GM12873 (cell line): ENCODE measurements around the gene OMP.

Source experiments
- CTCF ChIP-seq: IDR thresholded peaks from 2 replicates; pipeline ENCODE4 v1.5.1; 2012; ENCODE audit warnings: low read depth, mild to moderate bottlenecking, moderate library complexity, low read length, control low read depth; ENCODE audit not compliant: insufficient read depth; ENCODE audit errors: missing control alignments

The OMP gene, protein sequence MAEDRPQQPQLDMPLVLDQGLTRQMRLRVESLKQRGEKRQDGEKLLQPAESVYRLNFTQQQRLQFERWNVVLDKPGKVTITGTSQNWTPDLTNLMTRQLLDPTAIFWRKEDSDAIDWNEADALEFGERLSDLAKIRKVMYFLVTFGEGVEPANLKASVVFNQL

DNA sequence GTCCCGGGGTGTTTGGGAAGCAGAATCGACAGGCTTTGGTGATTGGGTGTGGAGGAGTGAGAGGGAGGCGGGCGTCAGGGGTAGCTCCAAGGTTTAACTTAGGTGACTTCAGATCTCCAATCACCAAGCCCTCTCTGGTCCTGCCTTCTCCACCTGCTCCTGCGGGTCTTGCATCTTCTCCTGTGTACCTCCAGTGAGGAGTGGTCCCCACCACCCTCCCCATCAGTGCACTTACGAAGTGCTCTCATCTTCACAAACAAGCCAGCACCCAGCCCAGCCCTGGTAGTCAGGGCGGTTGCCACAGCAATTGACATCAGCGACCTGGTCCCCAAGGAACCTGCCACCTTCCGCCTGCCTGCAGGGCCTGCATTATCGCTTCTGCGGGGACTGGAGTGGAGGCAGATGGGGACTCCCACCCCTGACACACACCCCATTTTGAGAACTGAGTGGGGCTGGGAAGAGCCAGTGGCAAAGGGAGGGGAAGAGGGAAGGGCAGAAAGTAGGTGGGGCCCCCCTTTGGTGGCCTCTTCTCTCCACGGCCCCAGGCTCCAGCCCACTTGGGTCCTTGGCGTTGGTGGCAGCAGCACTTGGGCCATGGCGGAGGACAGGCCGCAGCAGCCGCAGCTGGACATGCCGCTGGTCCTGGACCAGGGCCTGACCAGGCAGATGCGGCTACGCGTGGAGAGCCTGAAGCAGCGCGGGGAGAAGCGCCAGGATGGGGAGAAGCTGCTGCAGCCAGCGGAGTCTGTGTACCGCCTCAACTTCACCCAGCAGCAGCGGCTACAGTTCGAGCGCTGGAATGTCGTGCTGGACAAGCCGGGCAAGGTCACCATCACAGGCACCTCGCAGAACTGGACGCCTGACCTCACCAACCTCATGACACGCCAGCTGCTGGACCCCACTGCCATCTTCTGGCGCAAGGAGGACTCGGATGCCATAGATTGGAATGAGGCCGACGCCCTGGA lies at the start of gene OMP:
Gene OMP, plus strand, starts transcription at position 595 of the 965 bp plus-strand sequence. Its CDS starts 0 bp downstream, at position 595.
- no peak for TF ChIP-seq CTCF

DNA sequence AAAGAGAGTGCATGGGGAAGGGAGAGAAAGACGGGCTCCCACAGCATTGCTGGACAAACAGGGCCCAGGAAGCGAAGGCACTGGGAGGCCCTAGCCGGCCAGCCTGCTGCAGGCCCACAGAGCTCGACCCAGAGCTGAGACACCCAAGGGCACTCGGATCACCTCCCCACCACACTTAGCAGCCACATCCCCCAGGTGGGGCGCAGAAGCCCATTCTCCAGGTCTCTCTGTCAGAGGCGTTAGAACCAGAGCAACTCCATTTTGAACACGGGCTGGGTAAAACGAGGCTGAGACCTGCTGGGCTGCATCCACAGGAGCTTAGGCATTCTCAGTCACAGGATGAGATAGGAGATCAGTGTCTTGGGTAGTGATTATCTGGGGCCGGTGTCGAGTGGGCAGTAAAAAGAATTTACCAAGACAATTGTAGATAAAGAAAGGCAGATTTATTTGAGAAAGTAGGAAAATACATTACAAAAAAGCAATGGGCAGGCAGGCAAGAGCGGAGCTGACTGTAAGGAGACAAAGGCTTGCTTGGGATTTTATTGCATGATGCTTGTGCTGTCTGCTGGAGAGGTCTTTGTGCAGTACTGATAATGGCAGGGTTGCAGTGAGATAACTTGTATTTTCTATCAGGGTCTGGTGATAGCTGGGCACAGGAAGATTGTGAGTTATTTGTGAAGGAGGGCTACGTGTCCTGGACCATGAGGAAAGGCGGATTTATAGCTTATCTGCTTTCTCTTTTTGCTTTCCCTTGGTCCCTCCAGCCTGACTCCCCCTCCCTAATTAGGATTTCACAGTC lies 49.2 kb upstream of the OMP start:
- TF ChIP-seq CTCF, result no peak

DNA sequence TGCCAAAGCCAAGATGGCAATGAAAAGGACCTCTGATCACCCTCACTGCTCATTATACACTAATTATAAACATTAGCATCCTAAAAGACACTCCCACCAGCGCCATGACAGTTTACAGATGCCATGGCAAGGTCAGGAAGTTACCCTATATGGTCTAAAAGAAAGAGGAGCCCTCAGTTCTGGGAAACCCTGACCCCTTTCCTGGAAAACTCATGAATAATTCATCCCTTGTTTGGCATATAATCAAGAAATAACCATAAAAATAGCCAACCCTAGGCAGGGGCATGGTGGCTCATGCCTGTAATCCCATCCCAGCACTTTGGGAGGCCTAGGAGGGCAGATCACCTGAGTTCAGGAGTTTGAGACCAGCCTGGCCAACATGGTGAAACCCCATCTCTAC lies 48.6 kb upstream of the OMP start:
- TF ChIP-seq CTCF, result no peak

- TF ChIP-seq CTCF, result no peak
Observed at GRCh38 chr11:77055101-77055561, 47.5 kb upstream of the OMP start.

- no peak for TF ChIP-seq CTCF
Observed at GRCh38 chr11:77055913-77056312, 46.7 kb upstream of the OMP start.

DNA sequence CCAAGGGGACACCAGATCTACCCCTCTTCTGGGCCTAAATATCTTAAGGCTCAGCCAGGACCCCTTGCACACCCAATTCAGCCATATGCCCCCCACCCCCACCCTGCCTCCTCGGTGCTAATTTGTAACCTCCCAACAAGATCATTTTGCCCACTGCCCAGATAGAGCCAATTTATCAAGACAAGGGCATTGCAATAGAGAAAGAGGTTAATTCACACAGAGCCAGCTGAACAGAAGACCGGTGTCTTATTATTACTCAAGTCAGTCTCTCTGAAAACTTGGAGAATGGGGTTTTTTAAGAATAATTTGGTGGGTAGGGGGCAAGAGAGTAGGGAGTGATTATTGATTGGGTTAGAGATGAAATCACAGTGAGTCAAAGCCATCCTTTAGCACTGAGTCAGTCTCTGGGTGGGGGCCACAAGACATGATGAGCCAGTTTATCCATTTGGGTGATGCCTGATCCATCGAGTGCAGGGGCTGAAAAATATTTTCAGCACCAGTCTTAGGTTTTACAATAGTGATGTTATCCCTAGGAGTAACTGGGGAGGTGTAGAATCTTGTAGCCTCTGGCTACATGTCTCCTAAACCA lies 45.7 kb upstream of the OMP start:
- TF ChIP-seq CTCF, result no peak
